ENCODE results near the gene PAPPA. TPM values are rescaled to one million over a fixed set of nuclear protein-coding genes. Genes with fewer than 3 reads are reported as not detected.

PAPPA gene
- total RNA-seq, 1 experiment from 2014 or later: 0.08 TPM

DNA sequence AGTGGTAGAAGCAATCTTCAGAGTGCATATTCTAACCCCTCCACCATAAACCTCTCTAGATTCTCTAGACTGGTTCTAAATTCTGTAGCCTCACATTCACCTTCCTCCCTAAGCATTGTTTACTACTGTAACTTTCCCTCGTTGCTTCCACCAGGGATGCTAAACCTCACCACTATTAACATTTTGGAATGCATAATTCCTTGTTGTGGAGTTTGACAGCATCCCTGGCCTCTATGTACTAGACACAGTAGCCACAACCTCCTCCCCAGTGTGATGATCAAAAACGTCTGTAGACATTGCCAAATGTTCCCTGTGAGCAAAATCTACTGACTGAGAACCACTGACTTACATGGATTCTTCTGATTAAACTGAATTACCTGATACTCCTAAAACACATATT lies 18.6 kb downstream of the PAPPA start:
- in situ Hi-C loops (cut with HindIII; ENCODE audit: low pct_unique_long_range_greater_than_20kb, low sequenced_read_pairs): no loop called here
- no peak for DNase-seq (ENCODE audit: low read depth, low spot score)

- no peak for DNase-seq (ENCODE audit: low read depth, low spot score)
- in situ Hi-C loops (cut with HindIII; ENCODE audit: low pct_unique_long_range_greater_than_20kb, low sequenced_read_pairs): no loop called here
Measured at GRCh38 chr9:116174347-116174746, 20.8 kb downstream of the PAPPA start.

DNA sequence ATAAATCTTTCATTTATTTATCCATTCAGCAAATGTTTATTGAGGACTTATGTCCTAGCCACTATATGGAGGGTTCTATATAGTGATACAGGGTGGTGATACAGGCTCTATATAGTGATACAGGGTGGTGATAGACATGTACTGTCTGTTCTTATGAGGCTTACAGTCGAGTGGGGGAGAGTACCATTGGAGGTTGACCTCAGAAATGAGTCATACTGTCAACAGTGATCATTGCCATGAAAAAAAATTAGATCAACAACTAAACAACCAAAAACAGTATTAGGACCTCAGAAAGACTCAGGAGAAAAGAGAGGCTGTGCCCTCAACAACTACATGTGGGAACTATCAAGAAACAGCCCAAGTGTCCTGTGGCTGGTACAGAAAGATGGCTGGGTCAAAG lies 22.0 kb downstream of the PAPPA start:
- in situ Hi-C loops (cut with HindIII; ENCODE audit: low pct_unique_long_range_greater_than_20kb, low sequenced_read_pairs): no loop called here
- no peak for DNase-seq (ENCODE audit: low read depth, low spot score)

- in situ Hi-C loops (cut with HindIII; ENCODE audit: low pct_unique_long_range_greater_than_20kb, low sequenced_read_pairs): no loop called here
- no peak for DNase-seq (ENCODE audit: low read depth, low spot score)
Measured at GRCh38 chr9:116178481-116179211, 25.1 kb downstream of the PAPPA start.

DNA sequence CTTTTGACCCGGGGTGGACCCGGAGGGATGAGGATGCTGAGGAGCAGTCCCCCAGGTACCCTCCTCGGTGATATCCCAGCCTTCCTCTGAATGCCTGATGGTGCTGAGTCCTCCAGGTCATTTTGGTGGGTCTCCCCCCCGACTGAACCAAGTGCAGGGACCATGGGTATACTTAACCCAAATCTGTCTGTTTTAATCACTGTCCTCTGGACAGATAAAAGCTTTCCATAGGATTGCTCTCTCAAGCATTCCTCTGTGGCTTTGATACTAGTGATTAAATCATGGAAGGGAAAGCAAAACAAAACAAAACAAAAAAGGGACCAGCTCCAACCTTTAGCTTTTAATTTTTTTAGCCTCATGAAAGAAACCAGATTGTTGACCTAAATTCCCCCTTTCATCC lies 26.0 kb downstream of the PAPPA start:
- in situ Hi-C loops (cut with HindIII; ENCODE audit: low pct_unique_long_range_greater_than_20kb, low sequenced_read_pairs): no loop called here
- no peak for DNase-seq (ENCODE audit: low read depth, low spot score)

GRCh38 chr9:116181853-116182610 lies 28.4 kb downstream of the PAPPA start:
- in situ Hi-C loops (cut with HindIII; ENCODE audit: low pct_unique_long_range_greater_than_20kb, low sequenced_read_pairs): no loop called here
- no peak for DNase-seq (ENCODE audit: low read depth, low spot score)

DNA sequence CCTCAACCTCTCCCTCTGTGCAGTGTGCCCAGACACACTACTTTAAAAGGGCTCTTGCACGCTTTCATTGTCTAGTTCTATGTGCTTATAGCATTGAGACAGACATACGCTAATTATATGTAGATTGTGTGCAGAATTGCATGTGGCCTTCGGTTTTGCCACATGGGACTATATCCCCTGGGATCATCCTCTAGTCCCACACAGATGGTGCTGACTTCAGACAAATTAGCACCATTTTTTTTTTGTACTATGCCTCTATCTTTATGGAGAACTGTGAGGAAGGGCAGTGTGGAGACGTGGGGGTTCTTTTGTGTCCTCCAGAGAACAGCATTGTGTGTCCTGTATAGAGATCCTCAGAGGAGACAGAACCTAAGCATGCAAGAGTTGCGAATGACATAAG lies 29.3 kb downstream of the PAPPA start:
- in situ Hi-C loops (cut with HindIII; ENCODE audit: low pct_unique_long_range_greater_than_20kb, low sequenced_read_pairs): no loop called here

GRCh38 chr9:116187570-116188170 lies 34.1 kb downstream of the PAPPA start:
- in situ Hi-C loops (cut with HindIII; ENCODE audit: low pct_unique_long_range_greater_than_20kb, low sequenced_read_pairs): no loop called here

More for the DNA sequence above, 29.3 kb downstream of the PAPPA start:
- no peak for DNase-seq (ENCODE audit: low read depth, low spot score)

DNA sequence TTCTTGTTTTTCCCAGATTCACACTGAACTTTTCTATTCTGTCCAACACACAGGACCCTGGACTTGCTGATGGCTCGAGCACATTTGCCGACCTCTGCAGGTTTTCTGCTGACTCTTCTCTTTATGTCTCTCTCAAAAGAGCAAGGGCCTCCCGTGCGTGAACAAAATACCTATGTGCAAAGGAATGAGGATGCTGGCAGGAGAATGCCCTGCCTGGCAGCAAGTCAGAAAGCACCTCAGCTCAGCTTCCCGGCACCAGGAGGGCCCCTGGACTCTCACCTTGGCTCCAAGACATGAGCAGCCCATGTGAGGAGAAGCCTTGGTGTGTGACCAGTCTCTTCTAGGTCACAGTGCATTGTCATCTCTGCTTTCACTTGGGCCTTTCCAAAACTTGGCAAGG lies 36.1 kb downstream of the PAPPA start:
- in situ Hi-C loops (cut with HindIII; ENCODE audit: low pct_unique_long_range_greater_than_20kb, low sequenced_read_pairs): no loop called here
- DNase-seq (ENCODE audit: low read depth, low spot score): no peak

More at GRCh38 chr9:116187570-116188170, 34.1 kb downstream of the PAPPA start:
- no peak for DNase-seq (ENCODE audit: low read depth, low spot score)

DNA sequence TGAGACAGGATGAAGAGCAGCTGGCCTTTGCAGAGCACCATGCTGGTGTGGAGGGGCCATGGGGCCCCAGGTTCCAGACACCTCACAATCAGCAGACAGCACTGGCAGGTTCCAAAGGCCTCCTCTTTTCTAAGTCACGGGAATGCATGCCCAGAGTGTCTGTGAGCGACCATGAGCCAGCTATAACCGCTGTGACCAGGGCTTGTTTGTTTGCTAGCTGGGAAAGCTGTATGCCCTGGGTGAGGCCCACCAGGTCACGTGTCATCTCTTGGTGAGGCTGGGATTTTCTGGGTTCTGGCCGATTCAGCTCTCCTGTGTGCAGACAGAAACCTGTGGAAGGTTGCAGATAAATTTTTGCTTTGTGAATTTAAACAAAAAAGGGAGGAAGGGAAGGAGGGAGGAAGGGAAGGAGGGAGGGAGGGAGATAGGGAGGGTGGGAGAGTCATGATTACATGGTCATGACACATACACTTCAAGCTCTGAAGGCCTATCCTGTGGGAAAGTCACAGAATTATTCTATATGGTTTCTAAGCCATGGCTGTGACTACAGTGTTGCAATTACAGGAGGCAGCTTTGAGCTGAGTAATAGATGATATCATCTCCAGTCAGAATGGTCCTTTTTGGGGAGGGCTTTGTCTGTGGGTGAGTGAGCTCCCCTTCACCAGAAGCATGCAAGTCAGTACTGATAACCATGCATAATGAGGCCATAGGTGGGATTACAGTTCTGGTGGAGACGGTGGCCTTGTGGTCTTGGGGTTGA lies 37.2 kb downstream of the PAPPA start:
- no peak for DNase-seq (ENCODE audit: low read depth, low spot score)
- in situ Hi-C loops (cut with HindIII; ENCODE audit: low pct_unique_long_range_greater_than_20kb, low sequenced_read_pairs): no loop called here

- DNase-seq (ENCODE audit: low read depth, low spot score): no peak
- in situ Hi-C loops (cut with HindIII; ENCODE audit: low pct_unique_long_range_greater_than_20kb, low sequenced_read_pairs): no loop called here
Measured at GRCh38 chr9:116191576-116192415, 38.2 kb downstream of the PAPPA start.

DNA sequence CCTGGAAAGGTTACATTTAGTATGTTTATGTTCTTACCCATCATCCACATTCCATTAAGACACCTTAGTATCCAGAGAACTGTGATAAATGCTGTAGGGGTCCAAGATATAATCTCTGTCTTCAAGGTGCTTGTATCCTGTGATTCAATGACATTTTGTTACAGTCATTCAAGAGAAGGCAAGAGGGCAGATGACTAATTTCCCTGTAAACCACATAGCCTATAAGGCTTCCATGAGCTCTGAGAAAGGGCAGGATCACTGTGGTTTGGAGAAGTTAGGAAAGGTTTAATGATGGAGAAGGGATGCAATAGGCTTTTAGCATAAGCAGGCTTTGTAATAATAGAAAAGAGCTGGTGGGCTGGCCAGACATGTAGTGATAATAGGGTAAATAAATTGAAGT lies 40.0 kb downstream of the PAPPA start:
- in situ Hi-C loops (cut with HindIII; ENCODE audit: low pct_unique_long_range_greater_than_20kb, low sequenced_read_pairs): no loop called here
- DNase-seq (ENCODE audit: low read depth, low spot score): no peak

- DNase-seq (ENCODE audit: low read depth, low spot score): no peak
- in situ Hi-C loops (cut with HindIII; ENCODE audit: low pct_unique_long_range_greater_than_20kb, low sequenced_read_pairs): no loop called here
Measured at GRCh38 chr9:116196806-116197205, 43.2 kb downstream of the PAPPA start.

DNA sequence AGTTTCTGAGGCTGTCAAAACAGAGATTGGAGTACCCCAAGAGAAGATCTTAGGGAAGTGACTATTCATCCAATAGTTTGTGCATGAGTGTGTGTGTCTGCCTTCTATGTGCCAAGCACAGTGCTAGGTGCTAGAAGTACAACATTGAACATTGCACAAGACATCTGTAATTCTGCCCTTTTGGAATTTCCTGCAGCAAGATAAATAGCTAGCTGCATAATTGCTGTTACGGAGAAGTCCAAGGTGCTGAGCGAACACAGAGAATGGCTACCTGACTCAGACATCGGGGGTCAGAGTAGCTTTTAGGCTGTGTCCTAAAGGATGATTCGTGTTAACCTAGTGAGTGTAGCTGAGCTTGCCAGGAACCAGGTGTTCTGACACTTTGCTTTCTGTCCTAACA lies 44.8 kb downstream of the PAPPA start:
- in situ Hi-C loops (cut with HindIII; ENCODE audit: low pct_unique_long_range_greater_than_20kb, low sequenced_read_pairs): no loop called here
- no peak for DNase-seq (ENCODE audit: low read depth, low spot score)

- in situ Hi-C loops (cut with HindIII; ENCODE audit: low pct_unique_long_range_greater_than_20kb, low sequenced_read_pairs): no loop called here
- no peak for DNase-seq (ENCODE audit: low read depth, low spot score)
Measured at GRCh38 chr9:116202219-116202912, 48.8 kb downstream of the PAPPA start.

DNA sequence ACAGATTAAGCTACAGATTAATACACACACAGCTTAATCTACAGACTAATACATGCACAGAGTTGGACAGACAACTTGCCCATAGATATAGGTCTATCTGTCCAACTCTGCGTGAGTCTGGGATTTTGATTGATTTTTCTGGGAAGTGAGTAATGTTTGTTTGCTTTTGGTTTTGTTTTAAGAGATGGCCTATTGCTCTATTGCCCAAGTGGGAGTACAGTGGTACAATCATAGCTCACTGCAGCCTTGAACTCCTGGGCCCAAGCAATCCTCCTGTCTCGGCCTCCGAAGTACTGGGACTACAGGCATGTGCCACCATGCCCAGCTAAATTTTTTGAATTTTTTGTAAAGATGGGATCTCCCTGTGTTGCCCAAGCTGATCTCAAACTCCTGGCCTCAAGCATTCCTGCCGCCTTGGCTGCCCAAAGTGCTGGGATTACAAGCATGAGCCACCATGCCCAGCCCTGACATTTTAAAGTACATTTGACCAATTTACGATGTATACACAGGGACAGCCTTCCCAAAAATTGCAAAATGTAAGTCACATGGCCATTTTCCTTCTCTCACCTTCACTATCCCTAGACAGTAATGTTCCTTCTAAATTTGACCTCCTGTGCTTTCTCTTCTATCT lies 50.8 kb downstream of the PAPPA start:
- in situ Hi-C loops (cut with HindIII; ENCODE audit: low pct_unique_long_range_greater_than_20kb, low sequenced_read_pairs): no loop called here
- no peak for DNase-seq (ENCODE audit: low read depth, low spot score)
